WTC11 (cell line): ENCODE measurements around the gene TMEM30B. TPM values are rescaled to one million over a fixed set of nuclear protein-coding genes. Genes with fewer than 3 reads are reported as not detected.
A peak's percentile ranks its signal among the peaks of the same experiment; 100 is the strongest.

Source experiments
- ATAC-seq: fragments of 200-7000 bp; cut with Tn5 transposase; 2 replicates; pipeline ENCODE4 v1.10.0; 2021; ENCODE audit warnings: mild to moderate bottlenecking, moderate library complexity
- CTCF ChIA-PET: fragments of 300-600 bp; sonication (Branson Sonifier 250); formaldehyde crosslinking; loops from one replicate; lab custom pipeline; 2021; ENCODE audit warnings: antibody characterized with exemption; lab: Charles Lee
- POLR2A ChIA-PET: fragments of 350-600 bp; sonication (Branson Sonifier 250); formaldehyde crosslinking; loops from one replicate; lab custom pipeline; 2021; ENCODE audit warnings: antibody characterized with exemption; lab: Charles Lee
- DNase-seq: peaks from one replicate; pipeline ENCODE4 v3.0.0; 2021; ENCODE audit warnings: low spot score
- H3K27ac Mint-ChIP-seq: 2 replicates; pipeline ENCODE4 v1.8.0; 2021; ENCODE audit warnings: mixed read lengths
- H3K27me3 Mint-ChIP-seq: 2 replicates; pipeline ENCODE4 v1.8.0; 2021; ENCODE audit warnings: low read depth, mild to moderate bottlenecking, moderate library complexity, mixed read lengths
- H3K36me3 Mint-ChIP-seq: 2 replicates; pipeline ENCODE4 v1.8.0; 2021; ENCODE audit warnings: mixed read lengths
- H3K4me1 Mint-ChIP-seq: 2 replicates; pipeline ENCODE4 v1.8.0; 2022; ENCODE audit warnings: mixed read lengths
- H3K4me3 Mint-ChIP-seq: 2 replicates; pipeline ENCODE4 v1.8.0; 2021; ENCODE audit warnings: mild to moderate bottlenecking, moderate library complexity, mixed read lengths
- H3K9me3 Mint-ChIP-seq: 2 replicates; pipeline ENCODE4 v1.8.0; 2021; ENCODE audit warnings: mixed read lengths
- CREM ChIP-seq: sonication (generic); formaldehyde crosslinking; IDR thresholded peaks from 2 replicates; pipeline ENCODE4 v1.8.1; 2022; ENCODE audit warnings: mild to moderate bottlenecking, missing genetic modification reagents, moderate library complexity
- ELF4 ChIP-seq: sonication (generic); formaldehyde crosslinking; IDR thresholded peaks from 2 replicates; pipeline ENCODE4 v1.8.1; 2022; ENCODE audit warnings: low read depth, mild to moderate bottlenecking, moderate library complexity, missing genetic modification reagents
- EMX1 ChIP-seq: fragments of 250-450 bp; sonication (Bioruptor Pico); IDR thresholded peaks from 2 replicates; pipeline ENCODE4 v1.8.0; 2021; ENCODE audit warnings: mild to moderate bottlenecking
- GABPB1 ChIP-seq: sonication (generic); formaldehyde crosslinking; IDR thresholded peaks from 2 replicates; pipeline ENCODE4 v1.8.1; 2023; ENCODE audit warnings: mild to moderate bottlenecking, missing genetic modification reagents
- GRHL2 ChIP-seq: fragments of 250-450 bp; sonication (Bioruptor Pico); IDR thresholded peaks from 2 replicates; pipeline ENCODE4 v1.8.0; 2022; ENCODE audit warnings: mild to moderate bottlenecking, moderate library complexity; ENCODE audit not compliant: insufficient replicate concordance, severe bottlenecking
- HMGXB4 ChIP-seq: sonication (generic); formaldehyde crosslinking; IDR thresholded peaks from 2 replicates; pipeline ENCODE4 v1.8.1; 2023; ENCODE audit warnings: mild to moderate bottlenecking, moderate library complexity, missing genetic modification reagents
- IRF1 ChIP-seq: sonication (generic); formaldehyde crosslinking; IDR thresholded peaks from 2 replicates; pipeline ENCODE4 v1.8.0; 2023; ENCODE audit warnings: missing genetic modification reagents
- NR1H2 ChIP-seq: sonication (generic); formaldehyde crosslinking; IDR thresholded peaks from 2 replicates; pipeline ENCODE4 v1.9.0; 2021; ENCODE audit warnings: mild to moderate bottlenecking, moderate library complexity, missing genetic modification reagents
- NR2C2 ChIP-seq: sonication (generic); formaldehyde crosslinking; IDR thresholded peaks from 2 replicates; pipeline ENCODE4 v1.8.0; 2022; ENCODE audit warnings: mild to moderate bottlenecking, missing genetic modification reagents
- OVOL2 ChIP-seq: fragments of 250-450 bp; sonication (Bioruptor Pico); IDR thresholded peaks from 2 replicates; pipeline ENCODE4 v1.9.0; 2021; ENCODE audit warnings: mild to moderate bottlenecking, borderline replicate concordance
- RORB ChIP-seq: fragments of 250-450 bp; sonication (Bioruptor Pico); IDR thresholded peaks from 2 replicates; pipeline ENCODE4 v1.9.0; 2021; ENCODE audit warnings: mild to moderate bottlenecking
- TP53 ChIP-seq: sonication (generic); formaldehyde crosslinking; IDR thresholded peaks from 2 replicates; pipeline ENCODE4 v1.8.1; 2023; ENCODE audit warnings: mild to moderate bottlenecking, missing genetic modification reagents
- ZBTB43 ChIP-seq: sonication (generic); formaldehyde crosslinking; IDR thresholded peaks from 2 replicates; pipeline ENCODE4 v1.8.1; 2023; ENCODE audit warnings: mild to moderate bottlenecking, missing genetic modification reagents
- ZNF219 ChIP-seq: sonication (generic); formaldehyde crosslinking; IDR thresholded peaks from 2 replicates; pipeline ENCODE4 v1.8.0; 2023; ENCODE audit warnings: missing genetic modification reagents, mild to moderate bottlenecking, borderline replicate concordance
- ZNF232 ChIP-seq: sonication (generic); formaldehyde crosslinking; IDR thresholded peaks from 2 replicates; pipeline ENCODE4 v1.8.0; 2022; ENCODE audit warnings: mild to moderate bottlenecking, missing genetic modification reagents
- ZNF281 ChIP-seq: sonication (generic); formaldehyde crosslinking; IDR thresholded peaks from 2 replicates; pipeline ENCODE4 v1.8.0; 2023; ENCODE audit warnings: mild to moderate bottlenecking, missing genetic modification reagents
- ZNF317 ChIP-seq: sonication (generic); formaldehyde crosslinking; IDR thresholded peaks from 2 replicates; pipeline ENCODE4 v1.8.1; 2023; ENCODE audit warnings: low read depth, mild to moderate bottlenecking, moderate library complexity, missing genetic modification reagents, borderline replicate concordance
- ZNF396 ChIP-seq: fragments of 250-450 bp; sonication (Bioruptor Pico); IDR thresholded peaks from 2 replicates; pipeline ENCODE4 v1.8.0; 2021; ENCODE audit warnings: mild to moderate bottlenecking, moderate library complexity, borderline replicate concordance
- ZNF423 ChIP-seq: fragments of 250-450 bp; sonication (Bioruptor Pico); IDR thresholded peaks from 2 replicates; pipeline ENCODE4 v2.1.2; 2022; ENCODE audit warnings: mild to moderate bottlenecking, moderate library complexity
- ZNF671 ChIP-seq: fragments of 250-450 bp; sonication (Bioruptor Pico); IDR thresholded peaks from 2 replicates; pipeline ENCODE4 v1.8.0; 2021; ENCODE audit warnings: mild to moderate bottlenecking
- ZSCAN18 ChIP-seq: fragments of 250-450 bp; sonication (Bioruptor Pico); IDR thresholded peaks from 2 replicates; pipeline ENCODE4 v2.1.2; 2022; ENCODE audit warnings: mild to moderate bottlenecking, moderate library complexity
- total RNA-seq: library from RNA; stranded (reverse); gene quantifications from 3 replicates; pipeline ENCODE4 v1.2.3, GENCODE V29; 2021

TMEM30B gene
- total RNA-seq, 1 experiment from 2014 or later = 17.8 TPM

GRCh38 chr14:61238611-61239245, 42.4 kb downstream of the TMEM30B start:
- H3K4me3 Mint-ChIP-seq = 0 out of 2 replicates have a peak overlapping the region, but pooled peaks have one; percentile 2
- ChIA-PET CTCF (interaction anchor here (1.0 to 1.2 kb wide), 2 partner anchors 13 to 15 kb away, joined by 3 read pairs; no protein-coding TSS in a partner anchor), POLR2A (interaction anchor here (0.6 to 1.3 kb wide), 2 partner anchors 516 to 525 kb away, joined by 5 read pairs; partner anchors contain the start of gene SIX4)

GRCh38 chr14:61234215-61234916, 46.8 kb downstream of the TMEM30B start:
- H3K4me1 Mint-ChIP-seq = peaks cover 59% of the 10 kb centered on the region
- H3K9me3 Mint-ChIP-seq = peaks cover 4% of the 10 kb centered on the region
- no peaks in the 10 kb centered on the region for H3K27me3 Mint-ChIP-seq
- no peak for DNase-seq
- no peaks in the 10 kb centered on the region for H3K36me3 Mint-ChIP-seq
- no peak for TF ChIP-seq ZNF281
- TF ChIP-seq EMX1 (CRISPR knock-in tag) = no peak
- no peak for TF ChIP-seq CREM
- H3K27ac Mint-ChIP-seq = no peak overlapping the region; the same call in 1 of the 2 replicates
- ATAC-seq = no peak
- POLR2A ChIA-PET = no interaction called here
- CTCF ChIA-PET = no interaction called here
- no peak overlapping the region for H3K4me3 Mint-ChIP-seq

More at GRCh38 chr14:61238611-61239245, 42.4 kb downstream of the TMEM30B start:
- H3K27ac Mint-ChIP-seq = peak overlapping the region; percentile 85
- H3K4me1 Mint-ChIP-seq = peaks cover 63% of the 10 kb centered on the region
- ATAC-seq = peak; percentile 40
- H3K27me3 Mint-ChIP-seq = peaks cover 6% of the 10 kb centered on the region; the same call in 1 of the 2 replicates
- peaks cover 27% of the 10 kb centered on the region for H3K9me3 Mint-ChIP-seq
- peaks cover 25% of the 10 kb centered on the region for H3K36me3 Mint-ChIP-seq
- DNase-seq = no peak
- TF ChIP-seq ZSCAN18 (CRISPR knock-in tag) (0 out of 2 replicates have a peak, but pooled peaks have one; percentile 35), ZNF423 (CRISPR knock-in tag) (no peak)

GRCh38 chr14:61233436-61233956, 47.6 kb downstream of the TMEM30B start:
- CTCF ChIA-PET = no interaction called here
- Mint-ChIP-seq H3K36me3 (no peaks in the 10 kb centered on the region), H3K4me3 (no peak overlapping the region), H3K4me1 (peaks cover 53% of the 10 kb centered on the region), H3K9me3 (no peaks in the 10 kb centered on the region), H3K27me3 (no peaks in the 10 kb centered on the region), H3K27ac (no peak overlapping the region)
- POLR2A ChIA-PET = no interaction called here
- ATAC-seq (no peak), DNase-seq (no peak)
- TF ChIP-seq ZBTB43 (no peak), NR1H2 (CRISPR knock-in tag) (no peak), RORB (no peak), TP53 (CRISPR knock-in tag) (no peak), ZNF396 (CRISPR knock-in tag) (no peak), ELF4 (no peak), GABPB1 (CRISPR knock-in tag) (no peak), HMGXB4 (CRISPR knock-in tag) (no peak), ZNF219 (CRISPR knock-in tag) (no peak), ZNF232 (CRISPR knock-in tag) (no peak), ZNF317 (CRISPR knock-in tag) (no peak), OVOL2 (CRISPR knock-in tag) (no peak), GRHL2 (CRISPR knock-in tag) (no peak), NR2C2 (CRISPR knock-in tag) (no peak), ZNF671 (CRISPR knock-in tag) (no peak), IRF1 (CRISPR knock-in tag) (no peak)
